ENCODE results near the gene BANF2. TPM values are rescaled to one million over a fixed set of nuclear protein-coding genes. Genes with fewer than 3 reads are reported as not detected.

The BANF2 gene
- total and polyA plus RNA-seq, 2 of the 8 experiments (the other 6 are each of a cell fraction or from before 2014, with no cell fraction given), result not detected

- Histone ChIP-seq H2BK5ac (ENCODE audit: low read depth, low read length) (no peak overlapping the region), H3K23me2 (ENCODE audit: low read depth, low read length) (no peaks in the 10 kb centered on the region), H3K36me3 (ENCODE audit: control insufficient read depth in 2 of 4, insufficient read depth in 4 of 4, low read length in 3 of 4) (no peaks in the 10 kb centered on the region; a peak in 1 of 8 replicates), H4K8ac (ENCODE audit: extremely low read depth, insufficient read depth, low read length) (no peak overlapping the region), H3K9me3 (ENCODE audit: insufficient read depth in 2 of 2, low read depth in 1 of 2, low read length in 1 of 2) (no peaks in the 10 kb centered on the region), H3K14ac (ENCODE audit: insufficient read length) (no peak overlapping the region), H3K56ac (replicated peaks; ENCODE audit: insufficient read length, low read depth, low read length) (no peak overlapping the region), H3K18ac (ENCODE audit: extremely low read depth, low read length) (no peak overlapping the region), H3K4me2 (ENCODE audit: insufficient read depth in 1 of 2, low read depth in 2 of 2, low read length in 2 of 2) (no peak overlapping the region), H3K27ac (ENCODE audit: low read depth, low read length) (no peak overlapping the region), H4K91ac (replicated peaks; ENCODE audit: insufficient read length, low read length) (no peak overlapping the region), H3K4me3 (ENCODE audit: extremely low read depth in 1 of 4, insufficient read depth in 2 of 4, low read depth in 3 of 4, low read length in 4 of 4) (no peak overlapping the region), H3K27me3 (replicated peaks in 1 of 4; ENCODE audit: control insufficient read depth in 3 of 4, extremely low read depth in 1 of 4, insufficient read depth in 3 of 4, low read length in 3 of 4) (no peaks in the 10 kb centered on the region), H4K20me1 (replicated peaks in 1 of 2; ENCODE audit: control insufficient read depth in 1 of 2, insufficient read depth in 2 of 2, low read length in 2 of 2) (peaks cover 6 to 10% of the 10 kb centered on the region in 2 experiments), H2BK12ac (ENCODE audit: low read depth, low read length) (no peak overlapping the region), H3K23ac (ENCODE audit: insufficient read length) (no peak overlapping the region), H2BK120ac (replicated peaks; ENCODE audit: low read depth, low read length) (no peak overlapping the region), H2AFZ (ENCODE audit: low read length) (no peak overlapping the region), H2AK5ac (ENCODE audit: low read depth, low read length) (no peak overlapping the region), H2BK20ac (ENCODE audit: low read length) (no peak overlapping the region), H4K5ac (ENCODE audit: insufficient read length, low read depth, low read length) (no peak overlapping the region), H3K4ac (replicated peaks; ENCODE audit: insufficient read length, low read depth, low read length) (no peak overlapping the region), H3K79me2 (ENCODE audit: control insufficient read depth in 1 of 2, insufficient read depth in 2 of 2, low read length in 2 of 2) (peaks cover 3 to 94% of the 10 kb centered on the region in 2 experiments; a peak in 3 of 4 replicates), H2BK15ac (ENCODE audit: low read length) (no peak overlapping the region), H3K79me1 (ENCODE audit: low read depth, low read length) (peaks cover 8% of the 10 kb centered on the region), H3K4me1 (replicated peaks in 1 of 4; ENCODE audit: control insufficient read depth in 3 of 4, insufficient read depth in 4 of 4, low read length in 3 of 4) (peaks cover 0 to 2% (median 0%) of the 10 kb centered on the region in 4 experiments; a peak in 2 of 7 replicates), H3K9ac (replicated peaks in 1 of 4; ENCODE audit: extremely low read depth in 1 of 4, low read depth in 3 of 4, low read length in 3 of 4) (no peak overlapping the region)
- ChIA-PET CTCF (ENCODE audit: partially characterized antibody) (interaction anchor here (1.0 to 5.2 kb wide), 2 partner anchors 14 to 269 kb away, joined by 3 to 26 read pairs; no protein-coding TSS in a partner anchor), POLR2A (ENCODE audit: partially characterized antibody) (interaction anchor here (1.0 kb wide), 1 partner anchor 13 kb away, joined by 5 read pairs; no protein-coding TSS in a partner anchor)
- 86% methylated on average over 12 of the region's 12 CpGs; no CpG with 5 or more reads in 1 of the 2 experiments for WGBS, 2 experiments (ENCODE audit: extremely low coverage in 1 of 2, insufficient coverage in 1 of 2, insufficient read length in 1 of 2, insufficient replicate concordance in 2 of 2, low coverage in 1 of 2, low lambda C conversion rate in 2 of 2, missing lambda C conversion rate in 1 of 2)
- no peak for FAIRE-seq
- no peak for DNase-seq (ENCODE audit: low read depth in 1 of 2, low spot score in 2 of 2)
- TF ChIP-seq GTF2F1 (IDR thresholded peaks at IDR 0.05; ENCODE audit: borderline replicate concordance, low read depth, low read length) (no peak), EGR1 (IDR thresholded peaks at IDR 0.05; ENCODE audit: borderline replicate concordance, low read depth, low read length) (no peak), TAF1 (IDR thresholded peaks at IDR 0.05; ENCODE audit: low read depth, low read length) (no peak), SIRT6 (IDR thresholded peaks at IDR 0.05; ENCODE audit: low read length) (no peak), TAF7 (optimal IDR thresholded peaks at IDR 0.05; ENCODE audit: borderline replicate concordance, low read depth, low read length) (no peak), CEBPB (IDR thresholded peaks at IDR 0.05; ENCODE audit: low read depth, low read length) (no peak), SP4 (IDR thresholded peaks at IDR 0.05; ENCODE audit: low read length) (no peak), TEAD4 (IDR thresholded peaks at IDR 0.05; ENCODE audit: low read depth, low read length) (no peak), MAFK (IDR thresholded peaks at IDR 0.05; ENCODE audit: low read depth, low read length) (no peak), EZH2 (IDR thresholded peaks at IDR 0.05; ENCODE audit: low read depth, low read length, severe bottlenecking) (no peak)
Measured at GRCh38 chr20:17669306-17669931, 30.3 kb upstream of the BANF2 start.
